ENCODE results near the gene ATP2B2. TPM values are rescaled to one million over a fixed set of nuclear protein-coding genes. Genes with fewer than 3 reads are reported as not detected.

ATP2B2 gene
- total and polyA plus RNA-seq, 2 donors = 0.13 to 0.53 TPM

- WGBS = 93% methylated on average over 13 of the region's 13 CpGs
- H3K4me1 ChIP-seq (ENCODE audit: insufficient read depth) = peaks cover 2% of the 10 kb centered on the region
- H3K27ac ChIP-seq (ENCODE audit: low read depth) = no peak overlapping the region
- no peak for DNase-seq (ENCODE audit: extremely low spot score)
- peaks cover 6% of the 10 kb centered on the region for H3K36me3 ChIP-seq (ENCODE audit: insufficient read depth)
- H3K4me3 ChIP-seq (ENCODE audit: low read depth, low read length) = no peak overlapping the region
Measured at GRCh38 chr3:10279384-10280176, 225.8 kb downstream of the ATP2B2 start.

DNA sequence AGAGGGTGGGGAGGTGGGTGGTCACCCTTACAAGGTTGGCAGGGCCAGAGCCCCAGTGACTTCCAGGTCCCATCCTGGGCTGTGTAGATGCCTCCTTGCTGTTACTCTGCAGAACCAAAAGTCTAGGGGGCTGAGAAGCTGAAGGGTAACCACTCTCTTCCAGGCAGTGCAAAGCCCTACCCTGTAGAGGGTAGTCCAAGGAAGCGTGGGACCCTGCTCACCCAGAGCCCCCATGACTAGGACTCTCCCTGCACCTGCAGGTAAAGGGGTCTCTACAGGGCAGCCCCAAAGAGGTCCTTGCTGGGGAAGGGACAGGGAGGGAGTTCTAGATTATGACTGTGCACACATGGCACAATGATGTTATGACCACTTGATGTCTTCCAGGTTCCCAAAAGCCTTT lies 226.9 kb downstream of the ATP2B2 start:
- no peak overlapping the region for H3K4me3 ChIP-seq (ENCODE audit: low read depth, low read length)
- WGBS = 98% methylated on average over 1 of the region's 1 CpG
- DNase-seq (ENCODE audit: extremely low spot score) = no peak
- peaks cover 2% of the 10 kb centered on the region for H3K4me1 ChIP-seq (ENCODE audit: insufficient read depth)
- no peak overlapping the region for H3K27ac ChIP-seq (ENCODE audit: low read depth)
- peaks cover 6% of the 10 kb centered on the region for H3K36me3 ChIP-seq (ENCODE audit: insufficient read depth)

DNA sequence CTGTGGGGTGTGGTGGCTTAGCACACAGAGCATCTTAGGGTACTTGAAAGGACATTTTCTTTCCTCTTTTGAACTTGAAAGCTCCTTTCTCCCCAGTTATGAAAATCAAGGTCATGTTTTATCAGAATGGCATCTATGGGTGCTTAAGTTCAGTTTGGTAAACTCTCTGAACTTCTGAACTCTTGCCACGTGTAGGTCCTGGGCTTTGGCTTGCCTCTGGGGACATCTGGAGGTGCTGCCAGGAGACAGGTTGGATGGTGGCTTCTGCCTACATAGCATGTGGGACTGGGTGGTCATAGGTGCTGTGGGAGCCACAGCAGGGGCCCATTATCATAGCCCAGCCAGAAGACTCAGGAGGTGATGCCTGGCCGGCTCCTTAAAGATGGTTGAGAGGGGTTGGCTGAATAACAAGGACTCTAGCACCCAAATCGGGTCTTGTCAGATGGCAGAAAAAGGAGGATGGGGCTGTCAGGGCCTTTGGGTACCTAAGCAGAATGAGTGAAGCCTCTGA lies 228.2 kb downstream of the ATP2B2 start:
- no peak for DNase-seq (ENCODE audit: extremely low spot score)
- WGBS = 78% methylated on average over 3 of the region's 3 CpGs

DNA sequence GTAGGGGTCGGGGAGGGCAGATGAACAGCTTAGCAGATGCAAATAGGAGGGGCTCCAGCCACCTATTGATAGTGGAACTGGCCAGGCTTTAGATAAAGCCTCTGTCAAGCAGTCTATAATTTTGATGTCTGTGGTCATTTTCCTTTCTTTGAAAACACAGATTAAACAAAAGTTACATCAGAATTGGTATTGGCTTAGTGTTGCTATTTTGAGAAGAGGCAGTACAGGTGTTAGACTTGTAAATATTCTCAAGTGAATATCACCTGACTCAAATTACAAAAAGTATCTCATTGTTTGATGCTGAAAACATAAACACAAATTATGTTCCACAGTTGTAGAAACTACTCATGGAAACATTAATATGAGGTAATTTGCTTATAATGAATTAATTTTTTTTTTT lies 230.8 kb downstream of the ATP2B2 start:
- 82% methylated on average over 1 of the region's 1 CpG for WGBS
- peaks cover 2% of the 10 kb centered on the region for H3K4me1 ChIP-seq (ENCODE audit: insufficient read depth)
- no peak overlapping the region for H3K27ac ChIP-seq (ENCODE audit: low read depth)
- no peak overlapping the region for H3K4me3 ChIP-seq (ENCODE audit: low read depth, low read length)
- H3K36me3 ChIP-seq (ENCODE audit: insufficient read depth) = peaks cover 5% of the 10 kb centered on the region
- DNase-seq (ENCODE audit: extremely low spot score) = no peak

More for the DNA sequence above, 228.2 kb downstream of the ATP2B2 start:
- H3K4me1 ChIP-seq (ENCODE audit: insufficient read depth) = peaks cover 2% of the 10 kb centered on the region
- H3K27ac ChIP-seq (ENCODE audit: low read depth) = no peak overlapping the region
- no peak overlapping the region for H3K4me3 ChIP-seq (ENCODE audit: low read depth, low read length)
- H3K36me3 ChIP-seq (ENCODE audit: insufficient read depth) = peaks cover 6% of the 10 kb centered on the region

Small RNA genes lying within 50 kb of the gene (small RNA-seq; reads per million reads assigned to genes)
- gene MIR378B = 2.5 reads per million, percentile 88 among the genes with 10 or more reads in this experiment
- gene MIR885 = not detected
- gene RF02126 = not detected

Other genes with a start within 250 kb of the ATP2B2 start
- gene GHRL, start 212.6 kb downstream of the ATP2B2 start, total RNA-seq = not detected
- 0.11 TPM for gene GHRL, start 212.6 kb downstream of the ATP2B2 start, polyA plus RNA-seq
- gene SEC13, start 184.5 kb downstream of the ATP2B2 start, total RNA-seq = 92.7 TPM
- 89.7 TPM for gene SEC13, start 184.5 kb downstream of the ATP2B2 start, polyA plus RNA-seq